Epidermal melanocyte (primary cell): ENCODE measurements around the gene AKT3.
"Not testable (repeated sequence)": the region's sequence is repeated elsewhere in the genome, so short reads cannot be mapped to it uniquely, and the experiment has no call there.

ENCODE experiments used
- DNase-seq: peaks from one replicate; pipeline ENCODE4 v3.0.0; 2011; ENCODE audit warnings: low spot score; ENCODE audit not compliant: insufficient read length

The AKT3 gene

GRCh38 chr1:243706563-243706962 is 143.5 kb downstream of the AKT3 start:
- no peak for DNase-seq

- no peak for DNase-seq
Observed at GRCh38 chr1:243705585-243705984, 144.5 kb downstream of the AKT3 start.

- DNase-seq = no peak
Observed at GRCh38 chr1:243701872-243702271, 148.2 kb downstream of the AKT3 start.

GRCh38 chr1:243693800-243694199 is 156.2 kb downstream of the AKT3 start:
- DNase-seq = no peak

- DNase-seq = no peak
Observed at GRCh38 chr1:243686159-243686558, 163.9 kb downstream of the AKT3 start.

- DNase-seq = no peak
Observed at GRCh38 chr1:243680860-243681259, 169.2 kb downstream of the AKT3 start.

GRCh38 chr1:243672539-243673074 is 177.4 kb downstream of the AKT3 start:
- no peak for DNase-seq

GRCh38 chr1:243667591-243667990 is 182.5 kb downstream of the AKT3 start:
- no peak for DNase-seq

GRCh38 chr1:243667133-243667532 is 182.9 kb downstream of the AKT3 start:
- no peak for DNase-seq

GRCh38 chr1:243663651-243664050 is 186.4 kb downstream of the AKT3 start:
- no peak for DNase-seq

- DNase-seq = not testable (repeated sequence)
Observed at GRCh38 chr1:243662169-243662568, 187.9 kb downstream of the AKT3 start.

- no peak for DNase-seq
Observed at GRCh38 chr1:243658594-243659105, 191.4 kb downstream of the AKT3 start.

GRCh38 chr1:243657793-243658192 is 192.2 kb downstream of the AKT3 start:
- no peak for DNase-seq

- DNase-seq = not testable (repeated sequence)
Observed at GRCh38 chr1:243649530-243649929, 200.5 kb downstream of the AKT3 start.

GRCh38 chr1:243646841-243647240 is 203.2 kb downstream of the AKT3 start:
- no peak for DNase-seq

GRCh38 chr1:243645281-243645680 is 204.8 kb downstream of the AKT3 start:
- no peak for DNase-seq

GRCh38 chr1:243642936-243643335 is 207.1 kb downstream of the AKT3 start:
- DNase-seq = no peak

GRCh38 chr1:243639027-243639658 is 210.9 kb downstream of the AKT3 start:
- DNase-seq = no peak

GRCh38 chr1:243638186-243638585 is 211.9 kb downstream of the AKT3 start:
- DNase-seq = no peak

- DNase-seq = no peak
Observed at GRCh38 chr1:243628476-243628907, 221.6 kb downstream of the AKT3 start.

- DNase-seq = no peak
Observed at GRCh38 chr1:243623841-243624240, 226.2 kb downstream of the AKT3 start.

GRCh38 chr1:243621973-243622372 is 228.1 kb downstream of the AKT3 start:
- no peak for DNase-seq

GRCh38 chr1:243620096-243620495 is 229.9 kb downstream of the AKT3 start:
- DNase-seq = no peak
